Measurements from ENCODE around the gene UPB1.
"Not testable (repeated sequence)": the region's sequence is repeated elsewhere in the genome, so short reads cannot be mapped to it uniquely, and the experiment has no call there.

The UPB1 gene

DNA sequence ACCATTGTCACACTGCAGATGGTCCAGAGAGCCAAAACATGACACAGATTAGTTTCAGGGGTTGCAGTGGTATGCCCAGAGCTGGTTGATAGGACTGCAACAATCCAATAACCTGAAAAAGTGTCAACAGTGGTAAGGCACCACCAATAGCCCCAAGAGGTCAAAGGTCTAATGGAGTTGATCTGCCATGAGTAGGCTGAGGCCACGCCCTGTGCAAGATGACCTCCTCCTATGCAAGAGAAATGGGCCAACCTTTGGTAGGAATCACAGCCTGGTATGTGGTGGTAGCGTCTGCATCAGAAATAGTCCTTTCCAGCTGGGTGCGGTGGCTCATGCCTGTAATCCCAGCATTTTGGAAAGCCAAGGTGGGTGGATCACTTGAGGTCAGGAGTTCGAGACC, 40.2 kb downstream of the UPB1 start:
- no peak for DNase-seq

GRCh38 chr22:24536089-24536488, 41.0 kb downstream of the UPB1 start:
- no peak for DNase-seq

DNA sequence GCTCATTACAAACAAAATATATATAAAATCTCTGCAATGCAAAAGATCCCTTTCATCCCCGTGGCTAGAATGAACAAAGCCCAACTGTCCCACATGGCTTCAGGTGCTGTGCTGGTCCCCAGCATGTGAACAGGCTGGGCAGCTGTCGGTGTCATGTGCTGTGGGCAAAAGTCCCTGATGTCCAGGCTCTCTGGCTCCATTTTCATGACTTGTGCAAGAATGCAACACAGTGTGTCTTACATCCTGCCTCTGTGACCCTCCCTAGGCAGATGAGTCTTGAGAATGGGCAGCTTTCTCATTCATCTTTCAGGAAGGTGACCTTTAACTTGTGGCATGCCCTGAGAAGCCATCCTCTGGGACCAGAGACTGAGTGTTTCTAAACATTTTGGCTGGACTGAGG, 45.3 kb downstream of the UPB1 start:
- DNase-seq = no peak

- DNase-seq = no peak
These were observed 46.8 kb downstream of the UPB1 start for GRCh38 chr22:24541681-24542515.

GRCh38 chr22:24542641-24543040, 47.5 kb downstream of the UPB1 start:
- DNase-seq = no peak

DNA sequence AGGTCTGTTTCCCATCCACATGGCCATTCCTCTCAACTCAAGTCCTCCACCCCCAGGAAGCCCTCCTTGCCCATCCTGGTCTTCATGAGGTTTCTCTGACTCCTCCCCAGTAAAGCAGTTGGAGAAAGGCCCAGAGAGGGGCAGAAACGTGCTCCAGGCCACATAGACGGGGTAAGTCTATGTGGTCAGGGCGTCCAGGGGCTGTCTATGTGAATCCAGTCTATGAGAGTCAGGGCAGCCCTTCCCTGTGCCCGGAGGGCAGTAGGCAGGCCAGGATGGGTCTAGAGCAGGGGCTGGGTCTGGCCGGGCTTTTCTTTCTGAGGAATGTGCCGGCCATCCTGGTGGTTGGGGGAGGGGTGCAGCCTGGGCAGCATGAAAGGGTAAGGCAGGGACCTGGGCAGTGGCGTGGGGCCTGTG, 48.1 kb downstream of the UPB1 start:
- no peak for DNase-seq

GRCh38 chr22:24543679-24544243, 48.6 kb downstream of the UPB1 start:
- no peak for DNase-seq

- no peak for DNase-seq
These were observed 53.7 kb downstream of the UPB1 start for GRCh38 chr22:24548812-24549211.

DNA sequence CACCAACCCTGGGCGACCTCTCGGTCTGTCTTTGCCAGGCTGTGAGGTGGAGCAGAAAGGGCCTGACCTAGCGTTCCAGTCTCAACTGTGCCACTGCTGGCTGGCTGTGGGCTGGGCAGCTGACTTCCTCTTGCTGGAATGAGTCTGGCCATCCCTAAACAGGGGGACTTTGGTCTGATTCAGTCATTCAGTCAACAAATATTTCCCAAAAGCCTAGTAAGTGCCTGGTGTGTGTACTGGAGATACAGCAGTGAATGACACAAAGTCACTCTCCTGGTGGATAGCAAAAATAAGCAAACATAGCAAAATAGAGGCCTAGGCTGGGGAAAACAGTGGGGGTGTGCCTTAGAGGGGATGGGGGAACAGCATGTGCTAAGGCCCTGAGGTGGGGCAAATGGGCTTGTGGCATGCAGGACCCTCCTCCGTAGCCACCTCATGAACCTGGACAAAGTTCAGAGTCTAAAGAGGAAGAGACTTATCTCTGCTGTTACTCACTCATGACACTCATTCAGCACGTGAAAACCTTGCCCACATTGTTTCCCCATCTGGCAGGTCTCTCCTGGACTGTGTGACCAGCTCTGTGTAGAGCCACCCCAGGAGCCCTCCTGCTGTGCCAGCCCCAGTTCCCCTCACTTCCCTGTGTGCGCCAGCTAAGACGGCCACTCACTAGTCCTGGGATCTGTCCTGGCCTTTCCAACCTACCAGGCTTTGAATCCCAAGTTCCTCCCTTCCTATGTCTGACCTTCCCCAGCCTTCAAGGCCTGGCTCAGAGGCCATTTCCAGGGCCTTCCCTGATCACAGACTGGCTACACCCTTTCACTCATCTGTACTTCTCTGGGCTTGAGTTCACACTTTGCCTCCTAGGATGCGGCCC, 55.1 kb downstream of the UPB1 start:
- no peak for DNase-seq

DNA sequence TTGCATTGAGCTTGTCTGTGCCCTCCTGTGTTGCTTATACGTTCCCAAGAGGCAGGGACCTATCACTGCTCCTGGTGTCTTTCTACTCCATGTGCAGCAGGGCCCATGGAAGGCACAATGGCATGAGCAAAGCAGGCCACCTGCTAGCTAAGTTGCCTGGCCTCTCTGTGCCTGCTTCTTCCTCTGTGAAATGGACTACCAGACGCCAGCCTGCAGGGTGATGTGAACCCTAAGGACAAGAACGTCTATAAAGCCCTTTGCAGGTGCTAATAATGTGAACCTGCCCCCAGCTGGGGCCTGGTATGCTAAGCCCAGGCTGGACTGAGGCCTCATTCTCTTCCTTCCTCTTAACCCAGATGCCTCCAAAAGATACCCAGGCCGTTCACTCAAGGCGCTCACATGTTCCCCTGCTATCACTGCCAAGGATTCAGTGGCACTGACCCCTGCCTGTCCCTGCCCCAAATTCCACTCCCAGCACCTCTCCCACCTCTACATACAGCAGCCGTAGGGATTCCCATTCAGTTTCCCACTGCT, 55.8 kb downstream of the UPB1 start:
- DNase-seq = no peak

GRCh38 chr22:24552503-24553286, 57.6 kb downstream of the UPB1 start:
- not testable (repeated sequence) for DNase-seq

DNA sequence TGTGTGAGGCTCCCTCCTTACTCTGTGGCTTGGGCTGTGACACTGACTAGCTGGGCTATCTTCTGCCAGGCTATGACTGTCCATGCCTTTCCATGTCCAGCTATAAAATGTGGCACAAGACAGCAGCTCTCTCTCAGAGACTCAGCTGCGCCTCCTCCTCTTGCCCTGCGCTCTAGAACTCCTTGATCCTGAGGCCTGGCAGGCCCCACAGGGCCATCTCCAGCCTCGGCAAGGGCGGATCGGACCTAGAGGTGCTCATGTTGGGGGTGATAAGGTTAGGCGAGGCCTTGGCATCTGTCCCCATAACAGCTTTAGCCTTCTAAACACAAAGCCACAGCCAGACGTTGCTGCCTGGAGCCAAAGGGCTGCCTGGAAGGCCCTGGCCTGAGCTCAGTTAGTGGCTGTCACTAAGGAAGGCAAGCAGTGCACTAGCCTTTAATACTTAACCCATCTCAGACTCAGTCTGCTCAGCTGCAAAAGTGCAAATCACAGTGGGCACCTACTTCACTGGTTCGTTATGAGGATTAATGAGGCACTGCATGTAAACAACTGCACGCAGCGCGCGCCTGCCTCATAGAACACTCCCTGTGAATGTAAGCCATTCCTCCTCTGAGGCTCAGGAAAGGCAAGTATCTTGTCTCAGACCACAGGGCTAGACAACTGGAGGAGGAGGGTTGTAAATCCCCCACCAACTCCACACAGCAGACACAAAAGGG, 58.6 kb downstream of the UPB1 start:
- DNase-seq = no peak

- no peak for DNase-seq
These were observed 59.4 kb downstream of the UPB1 start, which contains the start of gene GUCD1 for GRCh38 chr22:24554313-24555164. Gene GUCD1, minus strand, starts transcription at chr22:24555138. Its CDS starts 147 bp downstream, at chr22:24554991.

- peak; percentile 73 for DNase-seq
These were observed 60.3 kb downstream of the UPB1 start, which contains the start of gene SNRPD3 for GRCh38 chr22:24555165-24556039. Gene SNRPD3, plus strand, starts transcription at chr22:24555999. Its CDS starts 1,676 bp downstream, at chr22:24557675.

- DNase-seq = no peak
These were observed 64.3 kb downstream of the UPB1 start for GRCh38 chr22:24559471-24559870.

DNA sequence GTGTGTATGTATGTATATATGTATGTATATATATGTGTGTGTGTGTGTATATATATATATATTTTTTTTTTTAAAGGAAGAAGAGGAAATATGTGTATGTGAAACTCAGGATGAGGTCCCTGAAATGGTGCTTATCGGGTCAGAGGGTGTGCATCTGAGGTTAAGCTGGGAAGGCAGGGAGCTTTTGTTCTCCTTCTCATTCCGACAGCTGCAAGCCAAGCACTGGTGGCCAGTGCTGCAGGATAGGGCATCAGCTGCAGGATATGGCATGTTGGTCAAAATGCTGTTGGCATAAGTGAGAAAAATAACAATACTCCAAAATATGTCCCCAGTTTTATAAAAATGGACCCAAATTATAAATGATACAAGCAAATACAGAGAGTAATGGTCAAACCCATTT, 68.1 kb downstream of the UPB1 start:
- no peak for DNase-seq

GRCh38 chr22:24564376-24565058, 69.4 kb downstream of the UPB1 start:
- DNase-seq = no peak

DNA sequence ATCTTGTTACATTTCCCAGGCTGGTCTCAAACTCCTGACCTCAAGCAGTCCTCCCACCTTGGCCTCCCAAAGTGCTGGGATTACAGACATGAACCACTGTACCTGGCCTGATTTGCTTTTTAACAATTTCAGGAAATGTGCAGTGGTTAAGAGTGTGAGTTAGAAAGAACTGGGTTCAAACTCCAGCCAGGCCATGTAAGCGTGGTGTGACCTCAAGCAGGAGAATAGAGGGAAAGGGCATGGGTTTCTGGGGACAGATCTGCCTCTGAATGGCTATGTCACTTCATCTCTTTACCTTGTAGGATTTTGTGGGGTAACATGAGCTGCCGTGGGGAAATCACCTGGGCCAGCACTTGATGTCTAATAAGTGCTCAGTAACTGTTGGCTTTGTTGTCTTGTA, 69.9 kb downstream of the UPB1 start:
- no peak for DNase-seq
